Measurements from ENCODE around the gene SOHLH1.

SOHLH1 gene

DNA sequence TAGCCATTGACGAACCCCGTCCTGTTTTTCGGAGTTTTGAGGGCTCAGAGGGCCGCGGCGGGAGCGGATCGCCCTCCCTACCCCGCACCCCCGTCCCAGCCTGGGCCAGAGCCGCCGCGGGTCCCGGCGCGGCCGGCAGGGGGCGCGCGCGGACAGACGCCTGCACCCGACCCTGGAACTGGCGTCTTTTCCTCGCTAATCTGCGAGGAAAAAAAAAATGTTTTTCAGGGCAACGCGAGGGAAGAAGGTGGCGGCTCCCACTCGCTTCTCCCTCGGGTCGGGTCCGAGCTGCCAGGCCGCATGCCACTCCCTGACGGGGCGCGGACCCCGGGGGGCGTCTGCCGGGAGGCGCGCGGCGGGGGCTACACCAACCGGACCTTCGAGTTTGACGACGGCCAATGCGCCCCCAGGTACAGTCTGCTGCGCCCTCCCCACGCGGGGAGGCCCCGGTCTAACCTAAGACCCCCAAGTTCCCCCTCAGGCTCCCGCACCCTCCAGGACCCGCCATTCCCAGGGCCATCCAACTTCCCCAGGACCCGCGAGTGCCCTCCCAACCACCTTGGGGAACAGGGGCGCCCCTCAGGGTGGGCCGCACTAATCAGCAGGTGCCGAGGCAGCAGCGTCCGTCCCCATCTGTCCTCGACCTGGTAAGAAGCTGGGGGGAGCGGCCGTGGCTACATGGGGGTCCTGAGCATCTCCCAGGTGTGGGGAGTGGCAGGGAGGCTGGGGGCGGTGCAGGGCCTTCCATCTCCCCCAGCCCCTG lies 2.9 kb upstream of the SOHLH1 start, which contains the start of gene KCNT1:
Gene KCNT1 (plus strand): TSS at position 227 of the 763 bp plus-strand sequence. CDS start 74 bp downstream, at position 301.
- CTCF ChIA-PET: interaction anchor here (0.8 to 3.2 kb wide), 8 partner anchors 9 to 420 kb away, joined by 3 to 19 read pairs (median 5); no protein-coding TSS in a partner anchor
- TF ChIP-seq, protein P1, sequence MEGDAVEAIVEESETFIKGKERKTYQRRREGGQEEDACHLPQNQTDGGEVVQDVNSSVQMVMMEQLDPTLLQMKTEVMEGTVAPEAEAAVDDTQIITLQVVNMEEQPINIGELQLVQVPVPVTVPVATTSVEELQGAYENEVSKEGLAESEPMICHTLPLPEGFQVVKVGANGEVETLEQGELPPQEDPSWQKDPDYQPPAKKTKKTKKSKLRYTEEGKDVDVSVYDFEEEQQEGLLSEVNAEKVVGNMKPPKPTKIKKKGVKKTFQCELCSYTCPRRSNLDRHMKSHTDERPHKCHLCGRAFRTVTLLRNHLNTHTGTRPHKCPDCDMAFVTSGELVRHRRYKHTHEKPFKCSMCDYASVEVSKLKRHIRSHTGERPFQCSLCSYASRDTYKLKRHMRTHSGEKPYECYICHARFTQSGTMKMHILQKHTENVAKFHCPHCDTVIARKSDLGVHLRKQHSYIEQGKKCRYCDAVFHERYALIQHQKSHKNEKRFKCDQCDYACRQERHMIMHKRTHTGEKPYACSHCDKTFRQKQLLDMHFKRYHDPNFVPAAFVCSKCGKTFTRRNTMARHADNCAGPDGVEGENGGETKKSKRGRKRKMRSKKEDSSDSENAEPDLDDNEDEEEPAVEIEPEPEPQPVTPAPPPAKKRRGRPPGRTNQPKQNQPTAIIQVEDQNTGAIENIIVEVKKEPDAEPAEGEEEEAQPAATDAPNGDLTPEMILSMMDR (IDR thresholded peaks at IDR 0.05; ENCODE audit: insufficient read depth, low read length, missing control alignments): peak; percentile 63
- no peak within 1 kb of the TSS for H3K4me3 ChIP-seq (ENCODE audit: low read depth, low read length)
- DNase-seq (ENCODE audit: low read depth, low spot score): no peak
- POLR2A ChIA-PET: no interaction called here

DNA sequence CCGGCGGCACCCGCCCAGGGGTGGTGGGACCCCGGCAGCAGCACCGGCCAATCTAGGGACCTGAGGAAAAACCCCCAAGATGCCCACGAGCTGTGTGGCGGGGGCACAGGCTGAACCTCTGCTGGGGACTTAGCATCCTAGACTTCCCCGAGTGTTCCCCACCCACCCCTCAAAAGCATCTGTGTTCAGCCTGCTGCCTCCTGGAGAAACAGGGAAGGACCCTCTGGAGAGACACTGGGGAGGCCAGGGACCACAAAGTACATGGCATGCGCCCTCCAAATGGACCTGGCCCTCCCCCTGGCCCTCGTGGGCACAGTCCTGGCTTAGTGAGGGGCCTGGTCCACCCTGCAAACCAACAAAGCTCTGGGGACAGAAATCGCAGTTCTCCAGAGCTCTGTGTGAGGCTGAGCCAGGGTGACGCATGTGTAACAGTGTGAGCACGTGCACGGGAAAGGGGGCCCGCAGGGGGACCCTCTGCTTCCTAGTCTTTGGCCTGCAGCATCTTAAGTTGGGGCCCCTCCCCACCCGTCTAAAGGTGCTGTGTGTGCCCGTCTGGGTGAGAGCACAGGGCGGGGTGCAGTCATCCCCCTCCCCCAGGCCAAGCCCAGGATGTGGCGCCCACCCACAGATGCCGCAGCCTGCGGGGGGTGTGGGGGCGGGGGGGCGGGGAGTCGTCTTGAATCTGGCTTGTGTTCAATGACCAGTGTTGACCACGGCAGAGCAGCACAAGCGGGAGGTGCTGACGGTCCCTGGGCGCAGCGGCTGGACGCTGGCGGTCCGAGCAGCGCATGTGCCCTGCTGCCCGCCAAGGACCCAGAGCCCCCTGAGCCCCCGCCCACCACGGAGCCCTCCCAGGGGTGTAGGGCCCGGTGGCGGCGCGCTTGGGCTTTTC lies 2.0 kb upstream of the SOHLH1 start:
- TF ChIP-seq, protein P1 (IDR thresholded peaks at IDR 0.05; ENCODE audit: insufficient read depth, low read length, missing control alignments): no peak
- no peak for DNase-seq (ENCODE audit: low read depth, low spot score)
- ChIA-PET CTCF (interaction anchor here (1.4 to 1.5 kb wide), 2 partner anchors 13 to 14 kb away, joined by 5 read pairs; no protein-coding TSS in a partner anchor), POLR2A (no interaction called here)
- no peak overlapping the region for H3K4me3 ChIP-seq (ENCODE audit: low read depth, low read length)

DNA sequence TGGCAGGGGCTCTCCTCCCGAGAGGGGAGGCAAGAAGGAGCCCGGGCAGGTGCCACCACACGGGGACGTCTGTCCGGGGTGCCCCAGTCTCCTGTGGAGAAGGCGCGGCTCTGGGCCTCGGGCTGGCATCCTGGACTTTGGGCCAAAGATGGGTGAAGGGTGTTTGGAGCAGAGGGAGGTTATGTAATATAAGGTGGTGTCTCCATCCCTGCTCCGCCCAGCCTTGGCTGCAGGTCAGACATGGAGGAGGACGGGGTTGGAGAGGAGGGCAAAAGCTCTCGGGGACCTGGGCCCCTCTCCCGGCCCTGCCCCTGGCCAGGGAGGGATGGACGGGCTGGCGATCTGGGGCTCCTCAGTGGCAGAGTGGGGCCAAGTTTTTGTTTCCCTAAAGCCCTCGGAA lies 1.2 kb upstream of the SOHLH1 start:
- no peak for DNase-seq (ENCODE audit: low read depth, low spot score)
- TF ChIP-seq, protein P1 (IDR thresholded peaks at IDR 0.05; ENCODE audit: insufficient read depth, low read length, missing control alignments): no peak
- H3K4me3 ChIP-seq (ENCODE audit: low read depth, low read length): no peak overlapping the region
- ChIA-PET CTCF (interaction anchor here (1.5 kb wide), 1 partner anchor 14 kb away, joined by 5 read pairs; no protein-coding TSS in a partner anchor), POLR2A (no interaction called here)

DNA sequence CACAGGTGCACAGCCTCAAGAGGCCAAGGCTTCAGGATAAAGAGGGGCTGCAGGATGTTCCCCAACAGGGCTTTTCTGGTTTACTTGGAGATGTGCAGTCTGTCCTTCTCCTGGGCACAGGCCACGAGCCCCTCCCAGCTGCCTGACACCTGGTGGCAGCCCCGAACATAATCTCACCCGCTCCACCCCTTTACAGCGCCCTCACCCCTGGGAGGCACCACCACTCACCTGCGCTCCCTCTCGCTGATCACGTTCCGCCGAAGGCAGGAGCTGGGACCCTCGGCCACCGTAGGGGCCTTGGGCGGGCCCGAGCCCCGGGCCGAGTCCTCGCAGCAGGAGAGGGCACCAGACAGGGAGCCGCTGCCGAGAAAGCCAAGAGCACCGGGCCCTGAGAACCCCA lies 514 bp downstream of the SOHLH1 start:
- DNase-seq (ENCODE audit: low read depth, low spot score): no peak
- POLR2A ChIA-PET: no interaction called here
- H3K4me3 ChIP-seq (ENCODE audit: low read depth, low read length): no peak overlapping the region
- CTCF ChIA-PET: no interaction called here
- TF ChIP-seq, protein P1 (IDR thresholded peaks at IDR 0.05; ENCODE audit: insufficient read depth, low read length, missing control alignments): no peak

DNA sequence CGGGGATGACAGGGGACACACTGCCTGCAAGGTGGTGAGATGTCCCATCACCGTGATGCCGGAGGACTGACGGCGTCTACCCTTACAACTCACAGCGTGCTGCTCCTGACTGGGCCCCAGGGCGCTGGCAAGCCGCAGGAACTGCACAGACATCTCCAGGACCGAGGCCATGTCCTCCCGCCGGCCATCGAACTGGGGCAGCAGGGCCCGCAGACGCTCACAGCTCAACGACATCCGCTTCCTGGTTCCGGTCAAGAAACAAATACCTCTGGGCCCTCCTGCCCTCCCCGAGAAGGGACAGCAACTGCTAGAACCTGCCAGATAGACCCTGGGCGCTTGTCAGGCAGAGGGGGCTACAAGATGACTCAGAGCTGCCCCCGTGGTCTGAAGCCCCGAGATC lies 1.0 kb downstream of the SOHLH1 start:
- ChIA-PET POLR2A (no interaction called here), CTCF (no interaction called here)
- TF ChIP-seq, protein P1 (IDR thresholded peaks at IDR 0.05; ENCODE audit: insufficient read depth, low read length, missing control alignments): no peak
- H3K4me3 ChIP-seq (ENCODE audit: low read depth, low read length): no peak overlapping the region
- no peak for DNase-seq (ENCODE audit: low read depth, low spot score)

DNA sequence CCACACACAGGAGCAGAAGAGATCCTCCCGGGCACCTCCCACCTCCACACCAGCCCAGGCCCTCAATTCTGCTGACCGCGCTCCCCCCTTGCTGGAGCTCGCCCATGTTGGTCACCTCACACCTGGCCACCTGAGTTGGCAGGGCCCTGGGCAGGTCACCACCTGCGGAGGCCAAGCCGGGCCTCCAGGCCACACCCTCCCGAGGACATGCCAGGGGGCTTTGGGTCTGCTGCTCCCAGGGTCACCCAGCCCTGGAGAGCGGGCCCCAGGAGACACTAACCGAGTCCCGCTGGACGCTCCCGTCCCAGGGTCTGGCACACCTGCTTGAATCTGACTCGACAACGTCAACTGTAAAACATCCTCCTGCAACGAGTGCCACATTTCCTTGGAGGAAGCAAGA lies 2.1 kb downstream of the SOHLH1 start:
- TF ChIP-seq, protein P1 (IDR thresholded peaks at IDR 0.05; ENCODE audit: insufficient read depth, low read length, missing control alignments): no peak
- ChIA-PET CTCF (interaction anchor here (0.7 kb wide), 1 partner anchor 8 kb away, joined by 3 read pairs; no protein-coding TSS in a partner anchor), POLR2A (no interaction called here)
- no peak for DNase-seq (ENCODE audit: low read depth, low spot score)
- H3K4me3 ChIP-seq (ENCODE audit: low read depth, low read length): no peak overlapping the region

Data from AG04449 (cell line).